GM12892 (cell line): Measurements from ENCODE around the gene TCP11.

Source experiments
- POLR2AphosphoS5 ChIP-seq: IDR thresholded peaks from 2 replicates; pipeline ENCODE4 v1.6.1; 2011; ENCODE audit warnings: low read depth, low read length, control low read depth
- TAF1 ChIP-seq: IDR thresholded peaks from 2 replicates; pipeline ENCODE4 v1.6.1; 2011; ENCODE audit warnings: low read depth, mild to moderate bottlenecking, control low read depth, low read length, borderline replicate concordance

GRCh38 chr6:35173044-35173426 lies 31.9 kb upstream of the TCP11 start:
- TF ChIP-seq POLR2AphosphoS5 (no peak), TAF1 (no peak)
